Measurements from ENCODE around the gene SAMD5.

Gene SAMD5

GRCh38 chr6:147509891-147510290 lies 1.4 kb downstream of the SAMD5 start:
- H3K27ac ChIP-seq = no peak overlapping the region
- TF ChIP-seq CTCF (IDR thresholded peaks at IDR 0.05) (no peak), ZFX (IDR thresholded peaks at IDR 0.05; ENCODE audit: borderline replicate concordance) (no peak)

- no peak overlapping the region for H3K27ac ChIP-seq
- TF ChIP-seq CTCF (IDR thresholded peaks at IDR 0.05) = no peak
- TF ChIP-seq ZFX (IDR thresholded peaks at IDR 0.05; ENCODE audit: borderline replicate concordance) = no peak
These were observed 2.6 kb downstream of the SAMD5 start for GRCh38 chr6:147510929-147511590.

- no peak for TF ChIP-seq CTCF (IDR thresholded peaks at IDR 0.05)
- no peak for TF ChIP-seq ZFX (IDR thresholded peaks at IDR 0.05; ENCODE audit: borderline replicate concordance)
- no peak overlapping the region for H3K27ac ChIP-seq
These were observed 6.3 kb downstream of the SAMD5 start for GRCh38 chr6:147514831-147515230.

GRCh38 chr6:147515327-147515726 lies 6.8 kb downstream of the SAMD5 start:
- no peak for TF ChIP-seq CTCF (IDR thresholded peaks at IDR 0.05)
- no peak for TF ChIP-seq ZFX (IDR thresholded peaks at IDR 0.05; ENCODE audit: borderline replicate concordance)
- no peak overlapping the region for H3K27ac ChIP-seq

GRCh38 chr6:147522597-147522996 lies 14.1 kb downstream of the SAMD5 start:
- TF ChIP-seq ZFX (IDR thresholded peaks at IDR 0.05; ENCODE audit: borderline replicate concordance) (no peak), CTCF (IDR thresholded peaks at IDR 0.05) (no peak)
- no peak overlapping the region for H3K27ac ChIP-seq

- TF ChIP-seq ZFX (IDR thresholded peaks at IDR 0.05; ENCODE audit: borderline replicate concordance) = no peak
- no peak for TF ChIP-seq CTCF (IDR thresholded peaks at IDR 0.05)
- no peak overlapping the region for H3K27ac ChIP-seq
These were observed 17.2 kb downstream of the SAMD5 start for GRCh38 chr6:147525519-147526209.

GRCh38 chr6:147527197-147527596 lies 18.7 kb downstream of the SAMD5 start:
- TF ChIP-seq ZFX (IDR thresholded peaks at IDR 0.05; ENCODE audit: borderline replicate concordance) (no peak), CTCF (IDR thresholded peaks at IDR 0.05) (no peak)
- no peak overlapping the region for H3K27ac ChIP-seq
